DMS53 (cell line): ENCODE results near the gene AMOTL2.

ENCODE experiments used
- DNase-seq: peaks from one replicate; lab custom pipeline; 2025; lab: John Stamatoyannopoulos, UW

Gene AMOTL2

GRCh38 chr3:134314588-134315285 lies 59.5 kb downstream of the AMOTL2 start:
- DNase-seq = no peak

- no peak for DNase-seq
Observed at GRCh38 chr3:134313847-134314587, 60.2 kb downstream of the AMOTL2 start.

GRCh38 chr3:134312873-134313846 lies 61.1 kb downstream of the AMOTL2 start:
- DNase-seq = peak; percentile 47

GRCh38 chr3:134312072-134312872 lies 62.0 kb downstream of the AMOTL2 start:
- peak; percentile 43 for DNase-seq

- no peak for DNase-seq
Observed at GRCh38 chr3:134311693-134312071, 62.6 kb downstream of the AMOTL2 start.

- DNase-seq = peak; percentile 6
Observed at GRCh38 chr3:134311265-134311664, 63.0 kb downstream of the AMOTL2 start.

- DNase-seq = peak; percentile 19
Observed at GRCh38 chr3:134309987-134310700, 64.1 kb downstream of the AMOTL2 start.

- DNase-seq = peak; percentile 75
Observed at GRCh38 chr3:134308350-134308891, 65.8 kb downstream of the AMOTL2 start.

- DNase-seq = no peak
Observed at GRCh38 chr3:134307425-134307824, 66.8 kb downstream of the AMOTL2 start.

- no peak for DNase-seq
Observed at GRCh38 chr3:134306320-134306719, 67.9 kb downstream of the AMOTL2 start.
